Activated CD4-positive, alpha-beta T cell treated with anti-CD3 and anti-CD28 coated beads, Interleukin-2, Interleukin-6, amounts not matched to agents 100 ng/mL and 50 ng/mL, durations not matched to agents 16 hours and 8 hours (primary cell): ENCODE data around the gene AEN.
"Not testable (repeated sequence)": the region's sequence is repeated elsewhere in the genome, so short reads cannot be mapped to it uniquely, and the experiment has no call there.

ENCODE experiments used
- DNase-seq: peaks from one replicate; pipeline ENCODE4 v3.0.0-alpha.2; 2020

Gene AEN

GRCh38 chr15:88634449-88634848 is 13.3 kb downstream of the AEN start:
- DNase-seq = no peak

GRCh38 chr15:88635318-88635717 is 14.2 kb downstream of the AEN start:
- DNase-seq = peak; percentile 64

- DNase-seq = peak; percentile 46
Measured at GRCh38 chr15:88636050-88636449, 14.9 kb downstream of the AEN start.

GRCh38 chr15:88636654-88637053 is 15.5 kb downstream of the AEN start:
- no peak for DNase-seq

GRCh38 chr15:88637436-88637835 is 16.3 kb downstream of the AEN start:
- no peak for DNase-seq

GRCh38 chr15:88637841-88638625 is 16.9 kb downstream of the AEN start:
- DNase-seq = no peak

GRCh38 chr15:88638626-88639372 is 17.7 kb downstream of the AEN start, which contains the start of gene ISG20:
ISG20 (plus strand) TSS chr15:88639016; CDS start chr15:88639367, 351 bp downstream.
- peak; percentile 98 for DNase-seq

- DNase-seq = no peak
Measured at GRCh38 chr15:88641959-88642452, 20.9 kb downstream of the AEN start.

GRCh38 chr15:88642514-88642913 is 21.4 kb downstream of the AEN start:
- not testable (repeated sequence) for DNase-seq

GRCh38 chr15:88644741-88645140 is 23.6 kb downstream of the AEN start:
- no peak for DNase-seq

GRCh38 chr15:88645171-88646087 is 24.3 kb downstream of the AEN start:
- no peak for DNase-seq

- no peak for DNase-seq
Measured at GRCh38 chr15:88646088-88646405, 24.9 kb downstream of the AEN start.

- DNase-seq = no peak
Measured at GRCh38 chr15:88646951-88647350, 25.8 kb downstream of the AEN start.

GRCh38 chr15:88647351-88648105 is 26.4 kb downstream of the AEN start:
- no peak for DNase-seq

- DNase-seq = peak; percentile 35
Measured at GRCh38 chr15:88648357-88649214, 27.4 kb downstream of the AEN start.

GRCh38 chr15:88649286-88649733 is 28.2 kb downstream of the AEN start:
- DNase-seq = peak; percentile 61

GRCh38 chr15:88649753-88650551 is 28.8 kb downstream of the AEN start:
- DNase-seq = no peak

- no peak for DNase-seq
Measured at GRCh38 chr15:88650556-88650955, 29.4 kb downstream of the AEN start.

GRCh38 chr15:88651136-88651732 is 30.1 kb downstream of the AEN start:
- DNase-seq = no peak

- no peak for DNase-seq
Measured at GRCh38 chr15:88651971-88652370, 30.8 kb downstream of the AEN start.
